ENCODE results near the gene NFATC2. TPM values are rescaled to one million over a fixed set of nuclear protein-coding genes. Genes with fewer than 3 reads are reported as not detected.

The NFATC2 gene
- total RNA-seq, 1 donor from 2014 or later, result not detected

DNA sequence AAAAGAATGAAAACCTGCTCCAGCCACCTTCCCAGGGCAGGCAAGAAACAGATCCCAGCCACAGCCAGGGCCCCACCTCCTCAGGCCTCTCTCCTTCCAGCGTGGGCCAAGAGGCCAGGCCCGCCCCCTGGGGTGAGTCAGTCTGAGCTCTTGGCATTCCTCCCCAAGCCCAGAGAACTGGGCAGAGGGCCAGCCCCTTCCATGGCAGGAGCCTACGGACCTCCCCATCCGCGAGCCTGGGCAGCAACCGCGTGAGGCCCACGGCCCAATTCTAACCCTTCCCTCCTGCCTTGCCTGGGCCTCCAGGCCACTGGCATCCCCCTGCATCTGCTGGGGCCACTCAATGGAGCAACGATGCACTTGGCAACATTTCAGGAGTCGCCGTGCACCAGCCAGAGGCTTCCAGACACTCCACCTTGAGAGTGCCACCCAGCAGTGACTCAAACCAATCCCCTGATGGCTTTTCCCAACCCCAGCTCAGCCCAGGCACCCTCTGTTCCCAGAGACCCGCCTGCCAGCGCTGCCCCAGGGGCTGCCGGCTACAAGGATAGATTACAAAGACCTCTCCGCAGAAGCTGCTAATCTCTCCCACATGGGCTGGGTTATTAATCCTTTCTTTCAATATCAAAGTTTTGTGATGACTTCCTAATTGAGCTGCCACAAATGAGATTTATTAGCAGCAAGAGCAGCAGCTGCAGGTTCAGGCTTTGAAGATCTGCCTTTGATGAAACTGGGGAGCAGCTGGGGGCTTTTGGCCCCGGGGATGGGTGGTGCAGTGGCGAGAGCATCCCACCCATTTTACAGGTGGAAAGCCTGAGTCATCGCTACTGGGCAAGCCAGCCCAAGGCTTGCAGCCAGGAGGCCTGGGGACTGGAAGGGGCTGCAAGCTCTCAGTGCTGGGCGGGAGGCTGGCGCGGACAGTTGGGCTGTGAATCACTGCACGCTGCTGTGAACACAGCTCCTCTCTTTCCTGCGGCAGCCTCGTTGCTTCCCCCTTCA, 85.7 kb downstream of the NFATC2 start:
- DNase-seq (ENCODE audit: low read depth), result peak; percentile 99

GRCh38 chr20:51454250-51454865, 88.2 kb downstream of the NFATC2 start:
- DNase-seq (ENCODE audit: low read depth), result no peak

DNA sequence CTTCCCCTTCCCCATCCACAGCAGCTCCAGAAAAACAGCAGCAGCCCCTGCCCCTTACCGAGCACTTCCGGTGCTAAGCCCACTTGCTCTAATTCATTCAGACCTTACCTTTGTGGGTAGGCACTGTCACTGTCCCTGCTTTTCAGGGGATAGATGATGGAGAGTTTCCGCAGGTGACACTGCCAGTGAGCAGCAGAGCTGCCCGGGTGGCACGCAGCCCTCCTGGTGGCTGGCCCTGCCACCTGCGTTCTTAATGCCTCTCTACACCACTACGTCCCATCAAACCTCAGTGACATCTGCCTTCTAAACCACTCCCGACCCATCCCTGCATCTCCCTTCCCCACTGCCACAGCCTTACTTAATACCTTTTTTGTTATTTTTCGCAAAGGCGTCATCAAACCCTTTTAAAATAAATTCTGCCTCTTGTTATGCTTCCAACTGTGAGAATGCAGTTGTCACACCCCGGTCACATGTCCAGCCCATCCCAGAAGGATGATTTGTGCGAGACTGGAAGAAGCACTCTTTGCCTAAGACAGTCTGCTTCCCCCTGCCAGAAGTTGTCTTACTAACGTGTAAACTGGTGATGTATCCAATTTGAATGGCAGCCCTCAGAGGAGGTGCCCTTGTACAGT, 89.7 kb downstream of the NFATC2 start:
- no peak for DNase-seq (ENCODE audit: low read depth)

DNA sequence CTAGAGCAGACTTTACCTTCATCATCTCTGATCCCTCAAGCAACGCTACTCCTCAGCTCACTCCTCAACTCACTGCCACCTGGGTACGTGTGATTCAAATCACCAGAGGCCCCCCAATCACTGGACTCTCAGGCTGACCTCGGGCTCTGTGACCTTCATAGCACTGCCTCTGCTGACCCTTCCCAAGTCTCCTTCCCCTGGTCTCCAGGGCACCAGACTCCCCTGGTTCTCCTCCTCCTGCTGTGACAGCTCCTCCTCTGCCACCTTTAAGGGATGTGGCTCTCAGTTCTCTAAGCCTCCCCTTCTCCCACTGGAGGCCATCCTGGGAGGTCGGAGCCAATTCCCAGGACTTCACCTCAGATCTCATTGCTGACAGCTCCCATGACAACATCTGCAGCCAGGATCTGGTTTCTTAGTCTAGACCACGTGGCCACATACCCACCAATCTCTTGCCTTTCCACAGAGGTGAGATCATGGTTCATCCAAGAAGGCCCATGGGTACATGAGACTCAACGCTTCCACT, 90.4 kb downstream of the NFATC2 start:
- no peak for DNase-seq (ENCODE audit: low read depth)

DNA sequence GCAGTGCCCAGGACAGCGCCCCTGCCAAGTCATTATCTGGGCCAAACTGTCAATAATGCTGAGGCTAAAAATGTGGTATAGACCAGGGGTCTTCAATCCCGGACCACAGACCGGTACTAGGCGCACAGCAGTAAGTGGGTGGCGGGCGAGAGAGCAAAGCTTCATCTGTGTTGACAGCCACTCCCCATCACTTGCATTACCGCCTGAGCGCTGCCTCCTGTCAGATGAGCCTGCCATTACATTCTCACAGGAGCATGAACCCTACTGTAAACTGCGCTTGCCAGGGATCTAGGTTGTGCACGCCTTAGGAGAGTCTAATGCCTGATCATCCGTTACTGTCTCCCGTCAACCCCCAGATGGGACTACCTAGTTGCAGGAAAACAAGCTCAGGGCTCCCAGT, 91.0 kb downstream of the NFATC2 start:
- no peak for DNase-seq (ENCODE audit: low read depth)

- DNase-seq (ENCODE audit: low read depth), result no peak
Observed at GRCh38 chr20:51450984-51451383, 91.5 kb downstream of the NFATC2 start.

- no peak for DNase-seq (ENCODE audit: low read depth)
Observed at GRCh38 chr20:51450221-51450712, 92.3 kb downstream of the NFATC2 start.

DNA sequence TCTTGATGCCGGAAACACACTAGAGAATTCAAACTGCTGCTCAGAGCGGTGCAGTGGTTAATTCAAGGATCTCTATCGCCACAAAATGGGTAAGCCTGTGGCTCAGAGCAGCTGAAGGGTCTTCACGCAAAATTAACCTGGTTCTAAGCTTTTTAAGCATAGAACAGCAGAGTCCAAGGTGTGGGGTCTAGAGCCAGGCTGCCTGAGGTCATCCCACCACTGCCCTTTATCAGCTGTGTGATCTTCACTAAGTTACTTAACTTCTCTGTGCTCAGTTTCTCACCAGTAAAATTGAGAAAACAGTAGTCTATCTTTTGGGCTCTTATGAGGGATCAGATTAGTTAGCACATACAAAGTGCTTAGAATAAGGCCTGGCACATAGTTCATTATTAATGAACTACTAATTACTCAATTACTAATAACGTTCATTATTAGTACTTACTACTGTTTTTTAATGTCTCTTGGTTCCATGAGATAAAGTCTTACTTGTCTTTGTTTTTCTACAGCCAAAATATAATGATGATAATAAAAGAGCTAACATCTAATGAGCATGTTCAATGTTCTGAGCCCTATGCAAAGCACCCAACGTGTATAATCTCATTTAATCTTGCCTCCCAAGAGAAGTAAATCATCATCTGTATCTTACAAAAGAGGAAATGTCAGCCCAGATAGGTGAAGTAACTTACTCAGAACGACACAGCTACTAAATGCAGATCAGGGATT, 92.9 kb downstream of the NFATC2 start:
- no peak for DNase-seq (ENCODE audit: low read depth)

DNA sequence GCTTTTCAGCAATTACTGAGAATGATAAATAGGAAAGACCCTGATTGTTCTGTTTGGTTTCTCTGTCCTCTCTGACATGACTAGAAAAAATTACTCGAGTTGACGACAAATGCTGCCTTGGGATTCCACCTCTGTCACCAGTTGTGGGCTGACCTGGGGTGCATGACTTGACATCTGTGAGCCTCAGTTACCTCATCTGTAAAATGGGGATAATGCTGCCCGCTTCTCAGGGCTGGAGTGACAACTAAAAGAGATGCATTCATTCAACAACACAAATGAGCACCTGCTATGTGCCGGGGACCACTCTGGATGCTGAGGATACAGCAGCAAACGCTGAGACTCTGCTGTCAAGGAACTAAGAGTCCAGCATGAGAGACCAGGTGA, 94.8 kb downstream of the NFATC2 start:
- DNase-seq (ENCODE audit: low read depth), result no peak

GRCh38 chr20:51447097-51447764, 95.3 kb downstream of the NFATC2 start:
- peak; percentile 85 for DNase-seq (ENCODE audit: low read depth)

GRCh38 chr20:51446656-51447055, 95.9 kb downstream of the NFATC2 start:
- peak; percentile 64 for DNase-seq (ENCODE audit: low read depth)

DNA sequence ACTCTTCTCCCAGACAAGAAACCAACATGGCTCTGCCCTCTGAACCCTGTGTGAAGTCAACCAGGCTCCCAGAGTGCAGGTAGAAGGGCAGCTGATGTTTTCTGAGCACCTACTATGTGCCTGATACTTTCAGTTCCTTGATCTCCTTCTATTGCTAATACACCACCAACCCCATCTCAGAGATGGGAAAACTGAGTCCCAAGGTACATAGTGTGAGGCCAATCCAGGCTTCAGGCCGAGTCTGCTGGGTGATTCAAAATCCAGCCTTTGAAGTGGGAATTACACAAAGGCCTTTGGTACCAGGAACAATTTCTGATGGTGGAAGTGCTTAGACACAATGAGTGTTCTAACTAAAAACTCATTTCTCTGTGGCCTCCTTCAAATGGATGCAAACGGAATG, 96.3 kb downstream of the NFATC2 start:
- DNase-seq (ENCODE audit: low read depth), result no peak

DNA sequence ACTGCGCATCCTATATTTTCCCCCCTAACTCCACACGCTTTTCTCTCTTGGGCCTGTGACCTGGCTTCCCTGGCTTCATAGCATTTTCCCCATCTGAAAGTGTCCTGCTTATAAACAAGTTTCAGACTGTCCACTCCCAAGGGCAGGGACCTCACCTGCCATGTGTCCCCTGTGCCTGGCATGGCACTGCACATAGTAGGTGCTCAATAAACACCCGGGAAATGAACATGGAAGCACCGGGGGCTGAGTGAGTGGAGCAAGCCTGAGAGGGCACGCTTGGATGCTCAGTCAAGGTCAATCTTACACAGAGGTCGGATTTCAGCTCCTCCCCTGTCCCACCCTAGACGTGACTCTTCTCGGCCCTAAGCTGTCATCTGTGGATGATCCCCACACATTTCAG, 96.9 kb downstream of the NFATC2 start:
- DNase-seq (ENCODE audit: low read depth), result no peak

- no peak for DNase-seq (ENCODE audit: low read depth)
Observed at GRCh38 chr20:51444922-51445438, 97.5 kb downstream of the NFATC2 start.

GRCh38 chr20:51444467-51444866, 98.1 kb downstream of the NFATC2 start:
- no peak for DNase-seq (ENCODE audit: low read depth)

GRCh38 chr20:51442602-51443001, 99.9 kb downstream of the NFATC2 start:
- DNase-seq (ENCODE audit: low read depth), result no peak

- no peak for DNase-seq (ENCODE audit: low read depth)
Observed at GRCh38 chr20:51440589-51440988, 101.9 kb downstream of the NFATC2 start.

DNA sequence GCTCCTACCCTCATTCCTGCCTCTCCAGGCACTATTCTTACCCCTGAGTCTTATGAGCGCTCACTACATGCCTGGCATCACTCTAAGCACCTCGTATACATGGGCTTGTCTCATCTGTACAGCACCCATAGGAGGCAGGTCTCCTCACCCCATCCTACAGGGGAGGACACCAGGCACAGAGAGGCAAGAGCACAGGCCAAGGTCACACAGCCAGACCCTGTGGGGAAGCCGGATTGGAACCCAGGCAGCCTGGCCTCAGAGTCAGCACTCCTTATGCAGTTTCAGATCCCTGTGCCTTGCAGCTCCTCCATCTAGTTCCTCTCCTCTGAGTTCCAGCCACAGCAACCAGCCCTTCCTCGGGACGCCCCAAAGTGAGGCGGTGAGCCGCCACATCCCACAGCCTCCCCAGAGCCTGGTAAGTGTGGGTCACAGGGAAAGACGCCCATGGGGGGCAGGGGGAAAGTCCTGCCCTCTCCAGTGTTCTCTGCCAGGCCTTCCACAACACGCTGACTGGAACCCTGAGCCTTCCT, 103.3 kb downstream of the NFATC2 start:
- DNase-seq (ENCODE audit: low read depth), result no peak

DNA sequence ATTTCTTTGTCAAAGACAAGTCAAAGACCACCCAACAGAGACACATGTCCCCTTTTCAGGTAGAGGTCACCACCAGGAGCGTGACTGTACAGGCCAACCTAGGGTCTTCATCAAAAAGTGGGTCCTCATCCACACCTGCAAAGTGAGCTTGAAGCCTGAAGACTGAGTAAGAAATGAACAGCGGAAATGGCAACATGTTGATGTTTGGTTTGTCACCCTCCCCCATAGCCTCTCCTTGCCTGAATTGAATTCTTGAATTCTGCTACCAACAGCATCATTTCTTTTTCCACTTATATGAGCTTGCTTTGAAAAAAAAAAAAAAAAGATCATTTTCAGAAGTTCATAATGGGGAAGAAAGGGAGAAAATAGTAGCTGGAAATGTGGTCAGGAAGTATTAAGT, 104.4 kb downstream of the NFATC2 start:
- DNase-seq (ENCODE audit: low read depth), result no peak
